ENCODE measurements around the gene GCLC. TPM values are rescaled to one million over a fixed set of nuclear protein-coding genes. Genes with fewer than 3 reads are reported as not detected.

GCLC gene
- total RNA-seq, 1 donor from 2014 or later: 63.1 TPM

GRCh38 chr6:53588816-53589509 is 44.1 kb upstream of the GCLC start:
- no peak for DNase-seq (ENCODE audit: extremely low spot score in 2 of 2)
- peaks cover 8% of the 10 kb centered on the region for H3K4me1 ChIP-seq
- TF ChIP-seq POLR2AphosphoS5 (IDR thresholded peaks at IDR 0.05; ENCODE audit: insufficient read depth in 1 of 2, low read depth in 1 of 2): no peak
- no peak for TF ChIP-seq POLR2A (IDR thresholded peaks at IDR 0.05)
- TF ChIP-seq CTCF (IDR thresholded peaks at IDR 0.05): no peak
- no peak overlapping the region for H3K4me3 ChIP-seq
- no peaks in the 10 kb centered on the region for H3K9me3 ChIP-seq
- H3K27me3 ChIP-seq: no peaks in the 10 kb centered on the region
- H3K27ac ChIP-seq: no peak overlapping the region
- H3K36me3 ChIP-seq: no peaks in the 10 kb centered on the region
- intact Hi-C loops (cut with DNase I): no loop called here

DNA sequence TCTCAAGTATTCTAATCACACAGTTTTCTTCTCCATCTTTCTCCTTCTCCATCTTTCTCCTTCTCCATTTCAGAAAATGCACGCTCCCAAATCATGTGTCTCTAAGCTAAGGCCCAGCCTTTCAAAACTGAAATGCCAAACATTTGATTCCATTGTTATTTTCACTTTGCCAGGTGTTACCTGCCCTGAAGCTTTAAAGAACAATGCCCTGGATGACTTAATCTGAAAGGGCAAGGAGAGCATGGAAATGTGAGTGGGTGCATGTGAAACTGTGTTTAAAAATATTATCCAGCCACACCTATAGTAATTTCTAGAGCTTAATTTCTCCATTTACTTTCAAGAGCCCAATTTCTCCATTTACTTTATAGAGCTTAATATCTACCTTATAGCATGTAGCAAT is 42.4 kb upstream of the GCLC start:
- TF ChIP-seq CTCF (IDR thresholded peaks at IDR 0.05) (no peak), POLR2AphosphoS5 (IDR thresholded peaks at IDR 0.05; ENCODE audit: insufficient read depth in 1 of 2, low read depth in 1 of 2) (no peak), POLR2A (IDR thresholded peaks at IDR 0.05) (no peak)
- Histone ChIP-seq H3K9me3 (no peaks in the 10 kb centered on the region), H3K36me3 (no peaks in the 10 kb centered on the region), H3K4me1 (peaks cover 7% of the 10 kb centered on the region), H3K27ac (no peak overlapping the region), H3K4me3 (no peak overlapping the region), H3K27me3 (no peaks in the 10 kb centered on the region)
- intact Hi-C loops (cut with DNase I): no loop called here
- no peak for DNase-seq (ENCODE audit: extremely low spot score in 2 of 2)

DNA sequence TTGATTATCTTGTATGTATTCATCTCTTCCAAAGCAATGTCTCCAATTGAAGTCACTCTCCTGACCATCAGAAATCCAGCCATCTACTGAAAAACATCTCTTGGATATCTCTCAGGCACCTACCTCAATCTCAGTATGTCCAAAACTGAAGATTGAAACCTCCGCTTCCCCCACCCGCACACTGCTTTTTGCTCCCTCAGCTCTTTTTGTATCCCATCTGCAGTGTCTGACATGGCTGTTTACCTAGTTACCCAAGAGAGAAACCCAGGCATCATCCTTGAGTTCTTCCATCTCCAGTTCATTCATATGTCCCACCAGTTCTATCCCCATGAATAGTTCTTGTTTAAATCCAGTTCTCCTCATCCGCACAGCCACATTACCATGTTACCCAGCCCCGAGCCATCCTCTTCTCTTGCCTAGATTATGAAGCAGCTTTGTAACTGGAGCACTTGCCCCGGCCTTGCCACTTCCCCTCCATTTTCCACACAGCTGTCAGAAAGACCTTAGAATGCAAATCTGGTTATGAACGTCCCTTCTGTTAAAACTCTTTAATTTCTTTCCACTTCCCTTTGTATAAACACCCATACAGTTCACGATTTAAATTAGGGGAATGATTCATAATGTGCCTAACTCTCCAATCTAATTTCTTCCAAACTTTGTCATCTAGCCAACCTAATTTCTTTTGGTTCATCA is 40.5 kb upstream of the GCLC start:
- H3K36me3 ChIP-seq: no peaks in the 10 kb centered on the region
- intact Hi-C loops (cut with DNase I): no loop called here
- no peaks in the 10 kb centered on the region for H3K9me3 ChIP-seq
- no peak overlapping the region for H3K27ac ChIP-seq
- peaks cover 18% of the 10 kb centered on the region for H3K4me1 ChIP-seq
- no peak for DNase-seq (ENCODE audit: extremely low spot score in 2 of 2)
- TF ChIP-seq CTCF (IDR thresholded peaks at IDR 0.05): no peak
- TF ChIP-seq POLR2AphosphoS5 (IDR thresholded peaks at IDR 0.05; ENCODE audit: insufficient read depth in 1 of 2, low read depth in 1 of 2): no peak
- TF ChIP-seq POLR2A (IDR thresholded peaks at IDR 0.05): no peak
- H3K27me3 ChIP-seq: no peaks in the 10 kb centered on the region
- H3K4me3 ChIP-seq: no peak overlapping the region

DNA sequence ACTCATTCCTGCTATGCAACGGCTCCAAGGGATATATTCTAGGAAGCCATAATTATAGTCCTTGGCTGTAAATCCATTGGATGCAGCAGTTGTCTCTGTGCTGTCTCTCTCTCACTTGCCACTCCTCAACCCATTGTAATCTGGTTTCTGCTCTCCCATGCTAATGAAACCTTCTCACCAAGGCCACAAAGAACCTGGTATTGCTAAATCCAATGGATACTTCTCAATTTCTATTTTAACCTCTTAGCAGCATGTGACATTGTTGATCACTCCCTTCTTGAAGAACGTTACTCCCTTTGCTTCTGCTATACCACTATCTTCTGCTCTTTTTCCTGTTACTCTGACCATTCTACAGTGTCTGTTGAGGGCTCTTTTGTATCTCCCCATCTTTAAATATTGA is 39.8 kb upstream of the GCLC start:
- Histone ChIP-seq H3K4me3 (no peak overlapping the region), H3K27ac (no peak overlapping the region), H3K9me3 (no peaks in the 10 kb centered on the region), H3K4me1 (peaks cover 19% of the 10 kb centered on the region), H3K36me3 (no peaks in the 10 kb centered on the region), H3K27me3 (no peaks in the 10 kb centered on the region)
- TF ChIP-seq POLR2A (IDR thresholded peaks at IDR 0.05) (no peak), CTCF (IDR thresholded peaks at IDR 0.05) (no peak), POLR2AphosphoS5 (IDR thresholded peaks at IDR 0.05; ENCODE audit: insufficient read depth in 1 of 2, low read depth in 1 of 2) (no peak)
- DNase-seq (ENCODE audit: extremely low spot score in 2 of 2): no peak
- intact Hi-C loops (cut with DNase I): no loop called here

DNA sequence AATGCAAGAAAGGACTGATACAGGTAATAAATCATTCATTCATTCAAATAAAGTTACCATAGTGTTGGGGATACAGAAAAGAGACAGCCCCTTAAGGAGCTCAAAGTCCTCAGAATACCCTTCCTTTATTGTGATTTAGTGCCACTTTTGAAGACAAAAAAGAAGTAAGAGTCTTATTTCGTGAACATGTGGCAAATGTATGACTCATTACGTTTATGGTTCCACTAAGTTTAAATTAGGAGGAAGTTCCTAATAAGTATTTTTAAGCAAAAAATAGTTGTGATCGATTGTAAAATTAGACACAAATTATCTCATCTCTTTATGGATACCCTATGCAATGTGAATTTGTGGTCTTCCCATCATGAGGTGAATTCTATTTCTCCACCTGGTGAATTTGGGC is 38.5 kb upstream of the GCLC start:
- no peak for TF ChIP-seq POLR2AphosphoS5 (IDR thresholded peaks at IDR 0.05; ENCODE audit: insufficient read depth in 1 of 2, low read depth in 1 of 2)
- no peak for TF ChIP-seq CTCF (IDR thresholded peaks at IDR 0.05)
- no peak for TF ChIP-seq POLR2A (IDR thresholded peaks at IDR 0.05)
- intact Hi-C loops (cut with DNase I): no loop called here
- no peak for DNase-seq (ENCODE audit: extremely low spot score in 2 of 2)

More for the DNA sequence above, 38.5 kb upstream of the GCLC start:
- H3K4me3 ChIP-seq: no peak overlapping the region
- no peak overlapping the region for H3K27ac ChIP-seq
- no peaks in the 10 kb centered on the region for H3K9me3 ChIP-seq
- H3K4me1 ChIP-seq: peaks cover 19% of the 10 kb centered on the region
- H3K36me3 ChIP-seq: no peaks in the 10 kb centered on the region
- no peaks in the 10 kb centered on the region for H3K27me3 ChIP-seq
